ENCODE measurements around the gene RGS7BP.

Gene RGS7BP

DNA sequence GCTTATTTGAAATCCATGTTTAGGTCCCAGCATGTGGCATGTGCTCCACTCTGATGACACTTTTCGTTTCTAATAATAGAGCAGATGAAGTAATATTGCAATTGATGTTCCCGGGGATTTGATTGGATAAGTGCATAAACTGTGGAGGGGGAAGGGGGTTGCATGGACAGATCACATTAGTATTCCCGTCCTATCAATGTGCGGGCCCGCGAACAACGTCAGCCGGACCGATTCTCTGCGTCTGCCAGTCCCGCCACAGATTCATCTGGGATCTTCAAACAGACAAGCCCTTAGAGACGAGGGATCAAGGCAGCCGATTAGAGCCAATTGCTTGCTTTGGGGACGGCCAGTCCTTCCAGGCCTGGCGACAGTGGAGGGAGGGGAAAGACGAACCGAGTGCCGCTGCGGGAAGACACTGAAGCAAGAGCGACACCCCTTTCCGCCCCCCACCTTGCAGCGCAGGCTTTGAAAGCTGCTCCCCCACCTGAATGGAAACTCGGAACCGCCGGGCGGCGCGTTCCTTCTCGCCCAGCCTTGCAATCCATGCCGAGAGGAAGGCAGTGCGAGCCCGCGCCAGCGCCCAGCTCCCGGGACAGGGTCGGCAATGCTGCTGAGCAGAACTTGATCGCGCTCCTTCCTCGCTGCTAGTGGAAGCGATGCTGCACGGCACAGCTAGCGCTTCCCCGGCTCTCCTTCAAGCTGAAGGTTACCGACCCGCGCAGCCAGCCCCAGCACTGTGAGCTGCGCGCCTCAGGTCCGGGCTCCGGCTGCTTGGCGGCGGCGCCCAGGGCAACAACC is at the start of gene RGS7BP:
Gene RGS7BP (plus strand): TSS at position 247 of the 798 bp plus-strand sequence. CDS start 610 bp downstream, outside the sequence.
- peaks cover 10% of the 10 kb centered on the region for H3K4me1 Mint-ChIP-seq
- H3K27me3 Mint-ChIP-seq (ENCODE audit: low read depth, poor library complexity): peaks cover 94% of the 10 kb centered on the region
- H3K9me3 Mint-ChIP-seq: no peaks in the 10 kb centered on the region
- TF ChIP-seq, protein P1, sequence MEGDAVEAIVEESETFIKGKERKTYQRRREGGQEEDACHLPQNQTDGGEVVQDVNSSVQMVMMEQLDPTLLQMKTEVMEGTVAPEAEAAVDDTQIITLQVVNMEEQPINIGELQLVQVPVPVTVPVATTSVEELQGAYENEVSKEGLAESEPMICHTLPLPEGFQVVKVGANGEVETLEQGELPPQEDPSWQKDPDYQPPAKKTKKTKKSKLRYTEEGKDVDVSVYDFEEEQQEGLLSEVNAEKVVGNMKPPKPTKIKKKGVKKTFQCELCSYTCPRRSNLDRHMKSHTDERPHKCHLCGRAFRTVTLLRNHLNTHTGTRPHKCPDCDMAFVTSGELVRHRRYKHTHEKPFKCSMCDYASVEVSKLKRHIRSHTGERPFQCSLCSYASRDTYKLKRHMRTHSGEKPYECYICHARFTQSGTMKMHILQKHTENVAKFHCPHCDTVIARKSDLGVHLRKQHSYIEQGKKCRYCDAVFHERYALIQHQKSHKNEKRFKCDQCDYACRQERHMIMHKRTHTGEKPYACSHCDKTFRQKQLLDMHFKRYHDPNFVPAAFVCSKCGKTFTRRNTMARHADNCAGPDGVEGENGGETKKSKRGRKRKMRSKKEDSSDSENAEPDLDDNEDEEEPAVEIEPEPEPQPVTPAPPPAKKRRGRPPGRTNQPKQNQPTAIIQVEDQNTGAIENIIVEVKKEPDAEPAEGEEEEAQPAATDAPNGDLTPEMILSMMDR (IDR thresholded peaks at IDR 0.05): no peak
- no peak within 1 kb of the TSS for H3K27ac Mint-ChIP-seq
- H3K36me3 Mint-ChIP-seq (ENCODE audit: low read depth): no peaks in the 10 kb centered on the region
- DNase-seq: peak; percentile 73
- peak within 1 kb of the TSS; percentile 88 for H3K4me3 Mint-ChIP-seq

DNA sequence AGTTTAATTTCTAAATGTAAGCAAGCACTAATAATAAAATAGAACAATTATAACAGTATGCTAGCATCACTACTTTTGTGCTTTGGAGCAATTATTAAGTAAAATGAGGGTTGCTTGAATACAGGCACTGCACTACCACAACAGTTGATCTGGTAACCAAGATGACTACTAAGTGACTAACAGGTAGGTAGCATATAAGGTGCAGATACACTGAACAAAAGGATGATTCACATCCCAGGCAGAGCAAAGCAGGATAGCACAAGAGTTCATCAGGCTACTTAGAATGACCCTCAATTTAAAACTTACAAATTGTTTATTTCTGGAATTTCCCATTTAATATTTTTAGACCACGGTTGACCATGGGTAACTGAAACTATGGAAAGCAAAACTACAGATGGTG is 48.0 kb upstream of the RGS7BP start:
- Mint-ChIP-seq H3K9me3 (peaks cover 6% of the 10 kb centered on the region), H3K4me1 (no peaks in the 10 kb centered on the region), H3K27ac (no peak overlapping the region), H3K36me3 (ENCODE audit: low read depth) (no peaks in the 10 kb centered on the region), H3K27me3 (ENCODE audit: low read depth, poor library complexity) (no peaks in the 10 kb centered on the region), H3K4me3 (no peak overlapping the region)
- TF ChIP-seq, protein P1 (IDR thresholded peaks at IDR 0.05): no peak
- no peak for DNase-seq

DNA sequence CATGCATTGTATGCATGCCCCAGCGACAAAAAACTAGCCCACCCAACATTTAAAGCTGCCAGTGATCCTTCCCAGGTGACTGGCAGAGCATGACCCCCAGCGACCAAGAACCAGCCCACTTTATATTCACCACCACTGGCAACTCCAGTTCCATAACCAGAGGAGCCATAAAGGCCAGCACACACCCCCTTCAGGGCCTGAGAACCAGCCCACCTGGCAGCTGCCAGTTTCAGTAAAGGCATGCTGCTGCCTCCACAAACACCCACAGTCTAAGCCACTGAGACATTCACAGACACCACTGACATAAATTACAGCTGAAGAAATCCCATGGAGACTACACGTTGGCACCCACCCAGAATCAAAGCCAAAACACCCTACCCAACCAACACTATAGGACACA is 46.9 kb upstream of the RGS7BP start:
- Mint-ChIP-seq H3K27ac (no peak overlapping the region), H3K4me3 (no peak overlapping the region), H3K9me3 (peaks cover 14% of the 10 kb centered on the region), H3K36me3 (ENCODE audit: low read depth) (no peaks in the 10 kb centered on the region), H3K4me1 (no peaks in the 10 kb centered on the region), H3K27me3 (ENCODE audit: low read depth, poor library complexity) (no peaks in the 10 kb centered on the region)
- no peak for DNase-seq
- TF ChIP-seq, protein P1 (IDR thresholded peaks at IDR 0.05): no peak

DNA sequence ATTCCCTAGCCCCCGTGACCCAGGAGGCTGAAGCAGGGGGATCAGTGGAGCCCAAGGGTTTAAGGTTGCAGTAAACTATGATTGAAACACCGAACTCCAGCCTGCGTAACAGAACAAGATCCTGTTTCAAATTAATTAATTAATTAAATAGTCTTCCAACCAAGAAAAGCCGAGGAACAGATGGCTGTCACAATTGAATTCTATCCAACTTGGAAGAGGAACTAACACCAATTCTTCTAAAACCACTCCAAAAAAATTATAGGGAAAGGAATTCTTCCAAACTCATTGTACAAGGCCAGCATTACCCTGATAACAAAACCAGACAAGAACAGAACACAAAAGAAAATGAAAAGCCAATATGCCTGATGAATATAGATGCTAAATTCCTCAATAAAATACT is 43.4 kb upstream of the RGS7BP start:
- Mint-ChIP-seq H3K9me3 (peaks cover 26% of the 10 kb centered on the region), H3K4me3 (no peak overlapping the region), H3K36me3 (ENCODE audit: low read depth) (no peaks in the 10 kb centered on the region), H3K4me1 (no peaks in the 10 kb centered on the region), H3K27ac (no peak overlapping the region), H3K27me3 (ENCODE audit: low read depth, poor library complexity) (no peaks in the 10 kb centered on the region)
- DNase-seq: no peak
- TF ChIP-seq, protein P1 (IDR thresholded peaks at IDR 0.05): no peak

DNA sequence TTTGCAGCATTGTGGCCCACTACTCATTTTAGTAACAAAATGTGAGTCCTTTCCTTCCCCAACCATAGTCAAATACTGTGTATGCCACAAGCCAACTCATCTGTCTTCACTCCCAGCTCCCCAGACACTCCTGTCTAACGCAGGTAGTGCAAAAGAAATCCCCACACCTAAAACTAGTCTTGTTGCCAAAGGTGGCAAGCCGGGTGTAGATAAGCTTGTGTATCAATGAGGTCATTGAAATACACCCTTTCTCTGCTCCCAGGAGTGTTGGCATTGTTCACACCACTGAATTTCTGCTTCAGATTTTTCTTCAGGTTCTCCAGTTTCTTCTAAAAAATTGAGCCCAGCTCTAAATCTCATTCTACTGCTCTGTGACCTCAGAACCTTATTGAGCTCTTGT is 19.7 kb upstream of the RGS7BP start:
- H3K27me3 Mint-ChIP-seq (ENCODE audit: low read depth, poor library complexity): no peaks in the 10 kb centered on the region
- TF ChIP-seq, protein P1 (IDR thresholded peaks at IDR 0.05): no peak
- no peak overlapping the region for H3K27ac Mint-ChIP-seq

DNA sequence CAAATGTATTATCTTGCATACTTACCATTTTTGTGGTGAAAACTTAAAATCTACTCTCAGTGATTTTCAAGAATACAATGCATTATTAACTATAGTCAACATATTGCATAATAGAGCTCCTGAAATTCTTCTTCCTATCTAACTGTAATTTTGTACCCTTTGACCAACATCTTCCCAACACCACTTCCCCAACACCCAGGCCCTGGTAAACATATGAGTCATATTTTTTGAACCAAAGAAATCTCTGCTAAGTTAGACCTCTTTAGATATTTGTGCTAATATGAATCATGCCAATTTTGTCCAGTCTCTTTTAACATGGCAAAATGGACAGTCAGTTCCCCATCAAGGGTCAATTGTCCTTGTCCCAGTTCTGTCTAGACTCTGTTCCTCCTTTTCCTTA is 18.5 kb upstream of the RGS7BP start:
- Mint-ChIP-seq H3K4me3 (no peak overlapping the region), H3K36me3 (ENCODE audit: low read depth) (no peaks in the 10 kb centered on the region), H3K27ac (no peak overlapping the region), H3K9me3 (peaks cover 19% of the 10 kb centered on the region), H3K27me3 (ENCODE audit: low read depth, poor library complexity) (no peaks in the 10 kb centered on the region), H3K4me1 (no peaks in the 10 kb centered on the region)
- TF ChIP-seq, protein P1 (IDR thresholded peaks at IDR 0.05): no peak
- no peak for DNase-seq

More for the DNA sequence above, 19.7 kb upstream of the RGS7BP start:
- Mint-ChIP-seq H3K4me3 (no peak overlapping the region), H3K36me3 (ENCODE audit: low read depth) (no peaks in the 10 kb centered on the region), H3K4me1 (no peaks in the 10 kb centered on the region), H3K9me3 (peaks cover 19% of the 10 kb centered on the region)
- no peak for DNase-seq
